WI38 (cell line): Measurements from ENCODE around the gene NFASC.

ENCODE experiments used
- H3K4me3 ChIP-seq: 2 replicates; pipeline ENCODE4 v1.5.1; 2011; ENCODE audit warnings: low read depth, mild to moderate bottlenecking, control low read depth, low read length
- TF ChIP-seq, protein P1 (sequence below): IDR thresholded peaks from 2 replicates; pipeline ENCODE4 v1.5.1; 2012; ENCODE audit warnings: low read depth, mild to moderate bottlenecking, control low read depth, low read length

The NFASC gene

DNA sequence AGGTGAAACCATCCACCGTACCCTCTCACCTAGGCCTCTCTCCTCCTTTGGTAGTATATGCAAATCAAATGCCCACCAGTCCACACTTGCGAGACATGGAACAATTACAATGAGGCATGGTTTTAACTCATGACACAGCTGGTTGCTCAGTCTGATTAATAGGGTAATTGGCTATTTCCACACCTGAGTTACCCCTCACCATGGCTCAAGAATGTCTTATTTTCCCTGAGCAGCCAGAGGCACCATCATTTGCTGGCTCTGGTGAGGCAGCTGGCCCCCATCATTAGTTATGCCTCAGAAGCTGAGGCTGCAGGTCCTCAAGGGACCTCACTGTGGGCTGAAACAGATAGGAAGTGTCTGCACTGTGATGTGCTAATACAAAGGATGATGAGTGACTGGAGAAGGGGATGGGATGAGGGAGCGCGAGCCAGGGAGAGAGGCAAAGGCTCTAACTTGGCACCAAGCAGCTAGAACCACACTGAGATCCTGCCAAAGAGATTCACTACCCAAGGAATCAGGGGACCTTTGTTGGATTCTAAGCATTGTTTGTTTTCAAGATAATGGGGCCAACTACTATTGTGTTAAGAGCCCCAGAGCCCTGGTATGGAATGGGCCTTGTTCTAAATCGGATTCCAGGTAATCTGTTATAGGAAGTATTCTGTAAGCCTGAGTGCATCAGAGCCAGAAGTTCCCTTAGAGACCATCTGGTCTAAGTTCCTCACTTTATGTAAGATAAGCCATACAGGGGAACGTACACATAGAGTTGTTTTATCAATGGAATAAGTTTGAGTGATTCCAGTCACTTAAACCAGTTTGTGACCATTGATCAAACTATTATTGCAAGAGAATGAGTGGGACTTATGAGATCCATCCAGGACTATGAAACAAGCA lies 92.3 kb downstream of the NFASC start:
- TF ChIP-seq, protein P1, sequence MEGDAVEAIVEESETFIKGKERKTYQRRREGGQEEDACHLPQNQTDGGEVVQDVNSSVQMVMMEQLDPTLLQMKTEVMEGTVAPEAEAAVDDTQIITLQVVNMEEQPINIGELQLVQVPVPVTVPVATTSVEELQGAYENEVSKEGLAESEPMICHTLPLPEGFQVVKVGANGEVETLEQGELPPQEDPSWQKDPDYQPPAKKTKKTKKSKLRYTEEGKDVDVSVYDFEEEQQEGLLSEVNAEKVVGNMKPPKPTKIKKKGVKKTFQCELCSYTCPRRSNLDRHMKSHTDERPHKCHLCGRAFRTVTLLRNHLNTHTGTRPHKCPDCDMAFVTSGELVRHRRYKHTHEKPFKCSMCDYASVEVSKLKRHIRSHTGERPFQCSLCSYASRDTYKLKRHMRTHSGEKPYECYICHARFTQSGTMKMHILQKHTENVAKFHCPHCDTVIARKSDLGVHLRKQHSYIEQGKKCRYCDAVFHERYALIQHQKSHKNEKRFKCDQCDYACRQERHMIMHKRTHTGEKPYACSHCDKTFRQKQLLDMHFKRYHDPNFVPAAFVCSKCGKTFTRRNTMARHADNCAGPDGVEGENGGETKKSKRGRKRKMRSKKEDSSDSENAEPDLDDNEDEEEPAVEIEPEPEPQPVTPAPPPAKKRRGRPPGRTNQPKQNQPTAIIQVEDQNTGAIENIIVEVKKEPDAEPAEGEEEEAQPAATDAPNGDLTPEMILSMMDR = no peak
- H3K4me3 ChIP-seq = no peak overlapping the region

DNA sequence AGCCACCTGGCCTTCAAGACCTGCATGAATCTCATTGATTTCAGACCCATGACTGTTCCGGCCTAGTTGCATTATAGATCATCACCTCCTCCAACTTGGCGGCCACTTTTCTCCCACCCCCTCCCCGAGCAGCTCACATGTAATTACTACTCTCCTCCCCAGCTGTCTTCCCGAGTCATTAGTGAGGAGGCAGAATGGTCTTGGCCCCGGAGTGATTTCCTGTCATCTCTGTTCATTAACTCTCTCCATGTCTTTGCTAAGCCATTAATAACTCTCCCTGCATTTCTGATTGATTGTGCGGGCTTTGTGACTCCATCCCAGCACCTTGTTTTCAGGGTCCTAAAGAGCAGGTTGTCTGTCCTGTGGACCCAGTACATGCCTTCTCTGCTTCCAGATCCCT lies 96.8 kb downstream of the NFASC start:
- H3K4me3 ChIP-seq = no peak overlapping the region
- TF ChIP-seq, protein P1 = no peak

DNA sequence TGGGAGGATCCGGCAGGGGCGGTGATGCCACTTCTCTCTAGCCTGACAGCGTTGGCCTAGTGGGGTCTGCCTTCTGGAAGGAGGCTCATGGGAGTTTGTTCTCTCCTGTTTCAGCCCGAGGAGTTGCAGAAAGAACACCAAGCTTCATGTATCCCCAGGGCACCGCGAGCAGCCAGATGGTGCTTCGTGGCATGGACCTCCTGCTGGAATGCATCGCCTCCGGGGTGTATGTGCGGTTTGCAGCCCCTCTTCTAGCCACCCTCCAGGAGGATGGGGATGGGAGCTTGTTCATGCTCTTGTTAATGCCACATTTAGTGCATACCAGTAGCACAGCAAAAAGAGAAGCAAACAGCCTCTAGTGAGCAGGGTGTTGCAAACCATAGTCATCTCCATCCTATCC lies 97.5 kb downstream of the NFASC start:
- TF ChIP-seq, protein P1 = no peak
- H3K4me3 ChIP-seq = no peak overlapping the region

DNA sequence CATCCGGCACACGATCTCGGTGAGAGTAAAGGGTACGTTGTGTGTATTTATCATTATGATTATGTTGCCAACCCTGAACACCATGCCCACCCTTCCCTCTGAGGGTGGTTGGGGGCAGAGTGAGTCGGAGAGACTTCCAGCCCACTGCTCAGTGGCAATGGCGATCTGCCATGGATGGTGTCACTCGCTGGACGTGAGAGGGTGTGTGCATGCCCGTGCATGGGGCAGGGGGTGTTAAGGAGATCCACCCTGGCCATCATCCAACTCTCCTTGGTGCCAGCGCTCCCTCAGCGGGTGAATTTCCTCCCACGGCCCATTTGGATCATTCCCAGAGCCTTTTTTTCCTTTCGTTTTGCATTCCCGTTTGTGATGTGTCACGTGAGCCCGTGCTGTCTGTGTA lies 98.3 kb downstream of the NFASC start:
- no peak overlapping the region for H3K4me3 ChIP-seq
- TF ChIP-seq, protein P1 = no peak

DNA sequence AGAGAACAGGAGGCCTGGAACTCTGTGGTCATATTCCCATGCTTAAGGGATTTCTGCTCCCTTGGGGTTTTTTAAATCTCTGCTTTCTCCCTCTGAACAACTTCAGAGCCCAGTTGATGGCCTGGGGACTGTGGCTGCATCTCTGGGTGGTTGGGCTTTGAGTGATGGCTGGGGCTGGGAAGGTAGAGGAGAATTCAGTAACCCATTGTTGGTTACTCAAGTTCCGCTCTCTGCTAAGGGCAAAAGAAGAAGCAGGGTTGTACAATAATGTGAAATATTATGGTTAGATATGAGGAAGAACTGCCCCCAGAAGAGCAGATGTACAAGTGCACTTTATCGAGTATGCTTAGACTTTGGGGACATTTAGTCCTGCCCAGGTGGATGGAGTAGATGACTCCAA lies 100.3 kb downstream of the NFASC start:
- TF ChIP-seq, protein P1 = no peak
- H3K4me3 ChIP-seq = no peak overlapping the region

DNA sequence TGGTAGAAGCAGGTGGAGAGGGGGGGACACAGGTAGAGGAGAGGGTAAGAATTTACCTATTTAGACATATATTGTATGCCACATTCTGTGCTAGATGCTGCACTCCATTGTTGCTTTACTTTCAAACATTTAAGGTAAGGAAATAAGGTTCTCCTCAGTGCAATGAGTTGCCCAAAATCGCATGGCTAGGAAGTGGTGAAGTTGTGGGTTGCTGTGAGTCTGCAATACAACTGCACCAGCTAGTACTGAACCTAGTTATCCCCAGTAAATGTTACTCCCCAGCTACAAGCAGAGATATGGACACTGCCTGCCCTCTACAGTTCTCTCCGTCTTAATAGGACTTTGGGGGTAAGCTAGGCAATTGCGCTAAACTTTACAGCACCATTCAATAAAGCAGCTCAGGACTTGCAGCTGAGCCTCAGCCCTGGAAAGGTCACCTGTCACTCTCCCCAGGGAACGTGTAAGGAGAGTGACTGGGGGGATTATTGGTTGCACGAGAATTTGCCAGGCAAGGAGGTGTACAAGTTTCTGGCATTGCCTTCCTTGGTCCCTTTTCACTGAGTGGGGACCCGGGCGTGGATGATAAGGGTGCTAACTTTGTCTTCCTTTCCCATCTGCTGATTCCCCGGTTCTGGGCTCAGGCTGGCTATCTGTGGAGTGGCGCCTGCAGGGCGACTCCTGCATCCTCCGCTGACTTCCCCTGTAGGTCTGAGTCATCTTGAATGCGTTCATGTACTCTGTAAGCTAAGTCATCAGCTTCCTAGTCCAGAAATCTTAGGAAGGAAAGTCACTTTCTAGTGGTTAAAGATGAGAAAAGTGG lies 101.1 kb downstream of the NFASC start:
- H3K4me3 ChIP-seq = no peak overlapping the region
- TF ChIP-seq, protein P1 = no peak

DNA sequence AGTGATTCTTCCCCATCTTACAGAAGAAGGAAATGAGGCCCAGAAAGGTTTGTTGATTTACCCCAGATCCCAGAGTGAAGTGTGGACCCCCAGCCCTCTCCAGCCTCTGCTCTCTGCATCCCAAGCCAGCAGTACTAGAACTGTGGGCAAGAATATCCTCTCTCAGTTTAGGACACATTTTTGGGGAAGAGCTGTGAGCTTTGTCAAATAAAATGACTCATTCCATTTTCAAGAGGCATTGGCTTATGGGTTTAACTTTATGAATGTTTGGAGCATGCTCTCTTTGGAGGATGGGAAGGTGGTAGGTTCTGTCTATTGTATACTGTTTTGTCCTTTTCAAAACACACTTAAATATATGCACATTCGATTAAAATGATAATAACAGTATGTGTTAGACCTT lies 101.8 kb downstream of the NFASC start:
- TF ChIP-seq, protein P1 = no peak
- H3K4me3 ChIP-seq = no peak overlapping the region
